ENCODE measurements around the gene ARHGDIA.

ARHGDIA gene

DNA sequence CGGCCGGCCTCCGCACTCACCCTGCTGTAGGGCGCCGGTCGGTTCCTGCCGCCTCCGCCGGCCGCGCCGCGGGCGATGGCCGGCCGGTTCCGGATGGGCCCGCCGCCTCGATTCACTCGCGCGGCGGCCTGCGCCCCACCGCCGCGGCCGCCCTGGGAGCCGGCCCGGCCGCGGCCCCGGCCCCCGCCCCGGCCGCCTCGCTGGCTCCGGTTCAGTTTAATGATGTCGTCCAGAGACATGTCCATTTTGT is 20.1 kb upstream of the ARHGDIA start:
- TF ChIP-seq, protein P1, sequence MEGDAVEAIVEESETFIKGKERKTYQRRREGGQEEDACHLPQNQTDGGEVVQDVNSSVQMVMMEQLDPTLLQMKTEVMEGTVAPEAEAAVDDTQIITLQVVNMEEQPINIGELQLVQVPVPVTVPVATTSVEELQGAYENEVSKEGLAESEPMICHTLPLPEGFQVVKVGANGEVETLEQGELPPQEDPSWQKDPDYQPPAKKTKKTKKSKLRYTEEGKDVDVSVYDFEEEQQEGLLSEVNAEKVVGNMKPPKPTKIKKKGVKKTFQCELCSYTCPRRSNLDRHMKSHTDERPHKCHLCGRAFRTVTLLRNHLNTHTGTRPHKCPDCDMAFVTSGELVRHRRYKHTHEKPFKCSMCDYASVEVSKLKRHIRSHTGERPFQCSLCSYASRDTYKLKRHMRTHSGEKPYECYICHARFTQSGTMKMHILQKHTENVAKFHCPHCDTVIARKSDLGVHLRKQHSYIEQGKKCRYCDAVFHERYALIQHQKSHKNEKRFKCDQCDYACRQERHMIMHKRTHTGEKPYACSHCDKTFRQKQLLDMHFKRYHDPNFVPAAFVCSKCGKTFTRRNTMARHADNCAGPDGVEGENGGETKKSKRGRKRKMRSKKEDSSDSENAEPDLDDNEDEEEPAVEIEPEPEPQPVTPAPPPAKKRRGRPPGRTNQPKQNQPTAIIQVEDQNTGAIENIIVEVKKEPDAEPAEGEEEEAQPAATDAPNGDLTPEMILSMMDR (IDR thresholded peaks at IDR 0.05; ENCODE audit: insufficient read depth, low read depth, low read length, missing control alignments): no peak
- peak overlapping the region; percentile 70 for H3K4me3 ChIP-seq (ENCODE audit: low read length)
- no peak for DNase-seq (ENCODE audit: low read depth)

DNA sequence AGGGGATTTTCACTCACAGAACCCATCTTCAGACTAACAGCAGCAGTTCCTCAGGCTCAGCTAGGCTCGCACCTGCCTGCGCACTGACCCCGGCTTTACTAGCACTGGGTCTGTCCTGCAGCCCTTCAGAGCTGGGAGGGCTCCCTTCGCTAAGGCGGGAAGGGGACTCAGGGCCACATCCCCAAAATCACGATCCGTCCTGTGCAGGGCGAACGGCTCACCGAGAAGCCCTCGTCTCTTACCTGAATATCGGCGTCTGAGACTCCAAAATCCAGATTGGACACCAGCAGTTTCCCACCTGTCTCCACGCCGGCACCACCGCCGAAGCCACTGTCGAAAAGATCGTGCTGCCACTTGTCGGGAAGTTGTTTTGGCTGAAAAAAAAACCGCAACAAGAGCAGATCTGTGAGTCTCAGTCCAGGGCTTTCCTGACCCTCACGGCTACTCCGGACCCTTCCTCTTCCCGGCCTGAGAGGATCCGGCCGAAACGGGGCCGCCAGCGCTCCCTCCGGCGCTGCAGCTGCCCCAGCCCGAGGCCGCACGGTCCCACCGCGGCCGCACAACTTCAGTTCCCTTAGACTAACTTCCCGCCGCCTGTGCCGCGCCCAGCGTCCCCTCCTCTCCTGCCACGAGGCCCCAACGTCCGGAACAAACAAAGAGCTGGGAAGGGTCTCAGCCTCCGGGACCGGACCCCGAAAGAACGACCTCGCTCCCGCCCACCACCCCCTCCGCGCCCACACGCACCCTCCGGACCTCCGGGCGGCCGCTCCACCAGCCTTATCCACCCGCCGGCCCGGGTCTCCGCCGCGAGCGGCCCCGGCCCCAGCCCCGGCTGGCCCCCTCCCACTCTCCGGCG is 19.5 kb upstream of the ARHGDIA start:
- H3K4me3 ChIP-seq (ENCODE audit: low read length): peak overlapping the region; percentile 70
- no peak for DNase-seq (ENCODE audit: low read depth)
- TF ChIP-seq, protein P1 (IDR thresholded peaks at IDR 0.05; ENCODE audit: insufficient read depth, low read depth, low read length, missing control alignments): no peak

DNA sequence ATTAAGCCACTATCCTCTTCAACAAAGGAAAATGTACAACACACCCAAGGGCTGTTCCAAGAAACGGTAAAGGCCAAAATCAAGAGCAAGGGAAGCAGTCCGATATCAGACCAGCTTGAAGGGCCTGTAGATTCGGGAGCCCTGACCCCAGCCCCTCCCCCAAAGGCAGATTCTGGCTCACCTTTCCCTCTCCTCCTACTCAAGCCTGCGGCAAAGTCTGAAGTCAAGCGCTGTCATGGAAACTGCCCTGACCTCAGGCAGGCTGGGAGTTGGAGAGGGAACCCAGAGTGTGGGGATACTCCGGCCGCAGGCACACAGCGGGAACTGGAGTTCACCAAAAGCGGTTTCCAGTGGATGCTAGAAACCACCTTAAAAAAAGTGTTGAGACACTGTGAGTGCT is 18.5 kb upstream of the ARHGDIA start:
- peak overlapping the region; percentile 70 for H3K4me3 ChIP-seq (ENCODE audit: low read length)
- no peak for DNase-seq (ENCODE audit: low read depth)
- TF ChIP-seq, protein P1 (IDR thresholded peaks at IDR 0.05; ENCODE audit: insufficient read depth, low read depth, low read length, missing control alignments): no peak

DNA sequence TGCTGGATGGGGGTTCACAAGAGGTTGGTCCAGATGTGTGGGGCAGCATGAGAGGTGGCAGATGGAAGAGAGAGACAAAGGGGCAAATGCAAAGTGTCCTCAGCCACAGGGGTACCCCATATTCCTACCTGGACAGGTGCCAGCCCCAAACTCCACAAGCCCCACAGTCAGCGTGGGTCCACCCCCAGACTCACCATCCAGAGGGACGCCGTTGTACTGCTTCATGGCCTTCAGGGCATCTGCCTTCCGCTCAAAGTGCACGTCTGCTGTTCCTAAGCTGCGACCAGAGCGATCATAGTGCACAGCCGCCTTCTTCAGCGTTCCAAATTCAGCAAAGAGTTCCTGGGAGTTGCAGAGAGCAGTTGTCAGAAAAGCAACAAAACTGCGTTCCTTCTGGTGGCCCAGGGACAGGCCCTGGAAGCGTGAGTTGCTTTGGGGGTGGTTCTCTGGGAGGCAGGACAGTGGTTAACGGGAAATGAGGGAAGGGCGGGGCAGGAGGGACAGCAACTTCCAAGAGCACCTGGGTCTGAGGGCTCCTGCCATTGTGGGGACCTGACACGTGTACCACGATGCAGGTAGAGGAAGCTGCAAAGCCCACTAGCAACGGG is 18.0 kb upstream of the ARHGDIA start:
- DNase-seq (ENCODE audit: low read depth): no peak
- no peak overlapping the region for H3K4me3 ChIP-seq (ENCODE audit: low read length)
- TF ChIP-seq, protein P1 (IDR thresholded peaks at IDR 0.05; ENCODE audit: insufficient read depth, low read depth, low read length, missing control alignments): no peak

DNA sequence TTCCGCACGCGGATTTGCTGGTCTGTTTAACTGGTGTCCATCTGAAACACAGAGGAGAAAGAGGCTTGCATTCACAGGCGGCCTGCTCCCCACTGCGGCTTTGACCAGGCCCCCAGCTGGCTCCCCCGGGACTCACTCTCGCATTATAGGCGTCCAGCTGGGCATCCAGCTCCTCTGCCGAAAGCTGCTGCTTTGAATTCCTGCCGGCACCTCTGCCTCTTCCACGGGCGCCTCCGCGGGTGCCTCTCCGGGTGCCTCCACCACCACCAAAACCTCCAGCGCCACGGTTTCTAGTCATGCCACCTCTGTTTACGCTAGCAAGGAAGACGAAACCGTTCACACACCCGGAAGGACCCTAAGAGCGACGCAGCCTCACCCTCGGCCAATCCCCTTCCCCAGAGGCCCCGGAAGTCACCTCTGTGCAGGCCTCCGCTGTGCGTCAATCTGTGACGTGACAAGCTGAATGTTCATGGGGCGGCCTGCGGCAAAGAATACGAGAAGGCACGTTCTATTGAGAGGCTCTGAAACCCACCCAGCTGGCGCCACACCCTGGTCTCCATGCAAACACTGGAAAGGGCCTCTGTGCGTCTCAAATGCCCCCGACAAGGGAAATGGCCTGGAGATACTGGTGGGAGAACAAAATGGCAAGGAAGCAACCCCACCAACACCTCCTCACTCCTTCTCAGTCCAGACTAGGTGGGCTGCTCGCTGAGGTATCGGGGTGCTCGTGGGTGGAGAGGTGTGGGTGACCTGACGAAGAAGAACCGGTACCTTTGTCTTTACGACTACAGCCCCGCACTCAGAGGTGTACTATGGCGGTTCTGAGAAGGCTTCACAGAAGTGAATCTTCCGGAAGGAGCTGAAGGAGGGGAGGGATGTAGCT is 17.2 kb upstream of the ARHGDIA start:
- TF ChIP-seq, protein P1 (IDR thresholded peaks at IDR 0.05; ENCODE audit: insufficient read depth, low read depth, low read length, missing control alignments): no peak
- DNase-seq (ENCODE audit: low read depth): no peak
- H3K4me3 ChIP-seq (ENCODE audit: low read length): no peak overlapping the region

DNA sequence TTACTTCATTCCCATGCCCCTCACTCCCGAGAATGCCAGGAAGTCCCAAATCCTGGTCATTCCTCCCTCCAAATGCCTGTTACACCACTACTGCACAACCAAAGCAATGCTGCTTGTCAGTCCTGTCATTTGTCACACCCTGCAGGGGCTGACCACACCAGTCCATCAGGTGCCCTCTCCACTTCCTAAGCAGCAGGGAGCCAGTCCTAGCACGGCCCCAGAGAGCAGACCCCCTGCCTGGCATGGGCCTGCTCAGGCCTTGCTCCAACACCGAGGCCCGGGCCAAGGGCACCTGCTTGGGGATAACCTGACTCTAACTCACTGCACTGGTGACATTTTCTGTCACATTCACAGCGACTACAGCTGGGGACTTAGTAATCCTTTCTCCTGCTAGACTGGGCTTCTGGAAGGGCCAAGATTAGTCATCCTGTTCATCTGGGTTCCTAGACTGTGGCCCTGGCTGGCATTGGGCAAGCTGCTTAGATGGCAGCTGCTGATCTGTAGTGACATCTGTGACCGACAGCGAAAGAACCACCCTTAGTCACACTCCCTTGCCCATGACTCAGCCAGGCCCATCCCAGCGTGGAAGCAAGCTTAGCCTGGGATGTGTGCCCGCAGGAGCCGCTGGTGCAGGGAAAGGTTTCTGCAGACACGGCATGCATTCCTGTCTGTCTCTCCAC is 14.9 kb upstream of the ARHGDIA start:
- peak; percentile 77 for DNase-seq (ENCODE audit: low read depth)
- TF ChIP-seq, protein P1 (IDR thresholded peaks at IDR 0.05; ENCODE audit: insufficient read depth, low read depth, low read length, missing control alignments): no peak
- H3K4me3 ChIP-seq (ENCODE audit: low read length): no peak overlapping the region
